ENCODE data around the gene ARIH2. TPM values are rescaled to one million over a fixed set of nuclear protein-coding genes. Genes with fewer than 3 reads are reported as not detected.
A peak's percentile ranks its signal among the peaks of the same experiment; 100 is the strongest.
"Not testable (repeated sequence)": the region's sequence is repeated elsewhere in the genome, so short reads cannot be mapped to it uniquely, and the experiment has no call there.

Gene ARIH2
- total RNA-seq, 3 donors from 2014 or later = 70.7 to 111 (median 100.0) TPM

DNA sequence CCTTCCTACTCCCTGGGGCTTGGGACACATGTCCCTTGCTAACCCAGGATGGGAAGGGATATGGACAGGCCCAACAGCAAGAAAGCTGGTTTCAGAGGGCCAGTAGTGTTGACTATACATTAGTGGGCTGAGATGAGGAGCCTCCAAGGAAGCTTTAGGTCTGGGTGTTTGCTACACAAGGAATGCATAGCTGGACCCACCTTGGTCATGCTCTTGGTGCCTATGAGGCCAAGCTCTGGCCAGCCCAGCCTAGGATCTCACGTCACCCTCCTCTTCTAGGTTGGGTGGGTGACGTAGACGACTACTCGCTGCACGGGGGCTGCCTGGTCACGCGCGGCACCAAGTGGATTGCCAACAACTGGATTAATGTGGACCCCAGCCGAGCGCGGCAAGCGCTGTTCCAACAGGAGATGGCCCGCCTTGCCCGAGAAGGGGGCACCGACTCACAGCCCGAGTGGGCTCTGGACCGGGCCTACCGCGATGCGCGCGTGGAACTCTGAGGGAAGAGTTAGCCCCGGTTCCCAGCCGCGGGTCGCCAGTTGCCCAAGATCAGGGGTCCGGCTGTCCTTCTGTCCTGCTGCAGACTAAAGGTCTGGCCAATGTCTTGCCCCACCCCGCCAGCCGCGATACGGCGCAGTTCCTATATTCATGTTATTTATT, 87.9 kb downstream of the ARIH2 start:
- Histone ChIP-seq H3K4me1 (no peaks in the 10 kb centered on the region), H3K4me3 (peak overlapping the region; percentile 68 to 80 (median 74)), H3K27ac (peak overlapping the region; percentile 93 to 97), H3K27me3 (no peaks in the 10 kb centered on the region), H3K9me3 (no peaks in the 10 kb centered on the region), H3K36me3 (no peaks in the 10 kb centered on the region)
- TF ChIP-seq, protein P1, sequence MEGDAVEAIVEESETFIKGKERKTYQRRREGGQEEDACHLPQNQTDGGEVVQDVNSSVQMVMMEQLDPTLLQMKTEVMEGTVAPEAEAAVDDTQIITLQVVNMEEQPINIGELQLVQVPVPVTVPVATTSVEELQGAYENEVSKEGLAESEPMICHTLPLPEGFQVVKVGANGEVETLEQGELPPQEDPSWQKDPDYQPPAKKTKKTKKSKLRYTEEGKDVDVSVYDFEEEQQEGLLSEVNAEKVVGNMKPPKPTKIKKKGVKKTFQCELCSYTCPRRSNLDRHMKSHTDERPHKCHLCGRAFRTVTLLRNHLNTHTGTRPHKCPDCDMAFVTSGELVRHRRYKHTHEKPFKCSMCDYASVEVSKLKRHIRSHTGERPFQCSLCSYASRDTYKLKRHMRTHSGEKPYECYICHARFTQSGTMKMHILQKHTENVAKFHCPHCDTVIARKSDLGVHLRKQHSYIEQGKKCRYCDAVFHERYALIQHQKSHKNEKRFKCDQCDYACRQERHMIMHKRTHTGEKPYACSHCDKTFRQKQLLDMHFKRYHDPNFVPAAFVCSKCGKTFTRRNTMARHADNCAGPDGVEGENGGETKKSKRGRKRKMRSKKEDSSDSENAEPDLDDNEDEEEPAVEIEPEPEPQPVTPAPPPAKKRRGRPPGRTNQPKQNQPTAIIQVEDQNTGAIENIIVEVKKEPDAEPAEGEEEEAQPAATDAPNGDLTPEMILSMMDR (IDR thresholded peaks at IDR 0.05) = no peak
- no peak for TF ChIP-seq POLR2AphosphoS5 (IDR thresholded peaks at IDR 0.05)
- TF ChIP-seq POLR2A (IDR thresholded peaks at IDR 0.05) = no peak
- DNase-seq (ENCODE audit: low spot score in 2 of 2) = no peak
- intact Hi-C loops (cut with DNase I; ENCODE audit: low total_unique reads) = no loop called here

DNA sequence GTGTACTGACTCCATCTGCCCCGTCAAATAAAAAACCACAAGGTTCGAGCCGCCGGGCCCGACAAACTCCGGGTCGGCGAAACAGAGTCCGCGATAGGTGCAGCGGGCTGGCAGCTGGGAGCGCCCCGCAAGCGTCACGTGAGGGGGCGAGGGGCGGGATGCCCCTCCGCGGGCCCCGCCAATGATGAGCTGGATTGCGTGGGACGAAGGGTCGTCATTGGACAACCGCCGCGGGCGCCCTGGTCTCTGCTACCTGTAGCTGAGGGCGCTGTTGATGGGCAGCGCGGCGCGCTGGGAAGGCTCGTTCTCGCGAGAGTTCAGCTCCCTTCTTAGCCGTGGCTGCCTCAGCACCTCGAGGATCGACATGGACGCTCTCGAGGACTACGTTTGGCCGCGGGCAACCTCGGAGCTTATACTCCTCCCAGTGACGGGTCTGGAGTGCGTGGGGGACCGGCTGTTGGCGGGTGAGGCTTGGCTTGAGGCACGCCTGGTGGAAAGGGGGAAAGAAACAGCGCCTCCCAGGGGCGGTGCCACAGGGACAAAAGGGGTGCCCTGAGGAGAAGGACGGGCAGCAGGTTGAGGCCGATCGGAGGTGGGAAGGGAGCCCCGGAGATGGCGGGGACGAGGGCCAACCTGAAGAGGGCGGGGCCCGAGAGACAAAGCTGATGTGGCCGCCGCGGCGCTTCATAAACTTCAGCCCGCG, 88.6 kb downstream of the ARIH2 start, which contains the start of gene WDR6:
Gene WDR6 (plus strand): TSS at position 324 of the 703 bp plus-strand sequence. CDS start 41 bp downstream, at position 365.
- no peaks in the 10 kb centered on the region for H3K4me1 ChIP-seq
- H3K36me3 ChIP-seq = no peaks in the 10 kb centered on the region
- peak within 1 kb of the TSS; percentile 93 to 97 for H3K27ac ChIP-seq
- no peaks in the 10 kb centered on the region for H3K9me3 ChIP-seq
- H3K27me3 ChIP-seq = no peaks in the 10 kb centered on the region
- TF ChIP-seq POLR2A (IDR thresholded peaks at IDR 0.05) (peak; percentile 40), POLR2AphosphoS5 (IDR thresholded peaks at IDR 0.05) (peak; percentile 85 to 90 (median 88))
- TF ChIP-seq, protein P1 (IDR thresholded peaks at IDR 0.05) = peak in 2 of 3 donors; percentile 47 to 48
- peak within 1 kb of the TSS; percentile 68 to 80 (median 74) for H3K4me3 ChIP-seq
- peak; percentile 98 for DNase-seq (ENCODE audit: low spot score in 2 of 2)
- intact Hi-C loops (cut with DNase I; ENCODE audit: low total_unique reads) = no loop called here

DNA sequence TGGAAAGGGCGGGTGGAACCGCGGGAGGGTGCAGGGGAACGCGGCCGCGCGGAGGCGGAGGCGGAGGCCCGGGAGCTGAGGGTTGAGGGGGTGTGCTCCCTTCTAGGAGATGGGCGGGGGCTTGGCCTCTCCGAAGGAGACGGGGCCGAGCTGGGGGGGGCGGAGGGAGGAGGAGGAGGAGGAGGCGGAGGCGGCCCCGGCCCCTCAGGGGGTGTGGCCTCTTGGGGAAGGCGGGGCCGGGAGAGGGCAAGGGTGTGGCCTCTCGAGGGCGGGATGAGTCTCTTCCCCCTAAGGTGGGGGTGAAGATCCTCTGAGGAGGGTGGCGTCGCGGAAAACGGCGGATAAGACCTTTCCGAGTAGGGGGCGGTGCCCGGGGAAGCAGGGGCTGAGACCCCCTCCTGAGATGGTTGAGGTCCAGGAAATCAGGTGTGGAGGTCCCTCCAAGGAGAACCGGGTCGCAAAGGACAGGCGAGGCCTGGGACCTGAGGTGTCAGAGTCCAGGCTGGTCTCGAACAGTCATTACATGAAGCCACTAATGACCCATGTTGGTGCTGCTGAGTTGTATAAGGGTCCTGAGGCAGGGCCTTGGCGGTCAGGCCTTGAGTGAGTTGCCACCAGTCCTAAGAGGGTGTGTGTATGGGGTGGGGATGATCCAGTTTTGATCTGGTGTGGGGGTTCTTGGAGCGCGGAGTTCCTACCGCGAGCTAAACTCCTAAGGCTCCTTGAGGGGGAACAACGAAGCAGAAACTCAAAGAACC, 89.3 kb downstream of the ARIH2 start:
- Histone ChIP-seq H3K9me3 (no peaks in the 10 kb centered on the region), H3K27ac (peak overlapping the region; percentile 93 to 97), H3K36me3 (no peaks in the 10 kb centered on the region), H3K27me3 (no peaks in the 10 kb centered on the region), H3K4me1 (no peaks in the 10 kb centered on the region), H3K4me3 (peak overlapping the region; percentile 68 to 80 (median 74))
- TF ChIP-seq, protein P1 (IDR thresholded peaks at IDR 0.05) = no peak
- TF ChIP-seq POLR2A (IDR thresholded peaks at IDR 0.05) = no peak
- no peak for TF ChIP-seq POLR2AphosphoS5 (IDR thresholded peaks at IDR 0.05)
- DNase-seq (ENCODE audit: low spot score in 2 of 2) = peak; percentile 82 to 94
- intact Hi-C loops (cut with DNase I; ENCODE audit: low total_unique reads) = no loop called here

DNA sequence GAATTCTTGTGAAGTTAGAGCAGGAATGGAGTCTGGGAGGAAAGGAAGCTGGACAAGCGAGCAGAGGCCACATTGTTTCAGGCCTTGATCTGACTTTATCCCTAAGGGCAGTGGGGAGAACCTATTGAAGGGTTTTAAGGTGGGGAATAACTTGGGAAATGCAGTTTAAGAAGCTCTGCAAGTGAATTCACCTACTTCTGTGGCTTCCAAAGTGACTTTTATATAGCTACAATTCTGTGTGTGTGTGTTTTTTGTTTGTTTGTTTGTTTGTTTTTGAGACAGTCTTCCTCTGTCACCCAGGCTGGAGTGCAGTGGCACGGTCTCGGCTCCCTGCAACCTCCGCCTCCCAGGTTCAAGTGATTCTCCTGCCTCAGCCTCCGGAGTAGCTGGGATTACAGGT, 90.0 kb downstream of the ARIH2 start:
- intact Hi-C loops (cut with DNase I; ENCODE audit: low total_unique reads) = not testable (repeated sequence)

DNA sequence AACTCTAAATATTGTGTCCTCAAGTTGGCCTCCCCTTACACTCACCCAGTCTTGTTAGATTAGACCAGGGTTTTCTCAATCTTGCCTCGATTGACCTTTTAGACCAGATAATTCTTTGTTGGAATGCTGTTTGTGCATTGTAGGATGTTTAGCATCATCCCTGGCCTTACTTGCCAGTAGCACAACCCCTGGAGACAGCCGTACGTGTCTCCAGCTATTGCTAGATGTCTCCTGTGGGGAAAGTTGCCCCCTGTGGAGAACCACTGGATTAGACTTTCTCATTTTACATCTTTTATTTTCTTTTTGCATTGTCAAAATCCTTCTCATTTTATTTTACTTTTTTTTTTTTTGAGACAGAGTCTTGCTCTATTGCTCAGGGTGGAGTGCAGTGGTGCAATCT, 90.8 kb downstream of the ARIH2 start:
- no peak for DNase-seq (ENCODE audit: low spot score in 2 of 2)
- no peaks in the 10 kb centered on the region for H3K9me3 ChIP-seq
- TF ChIP-seq POLR2A (IDR thresholded peaks at IDR 0.05) (no peak), POLR2AphosphoS5 (IDR thresholded peaks at IDR 0.05) (no peak)
- TF ChIP-seq, protein P1 (IDR thresholded peaks at IDR 0.05) = no peak
- intact Hi-C loops (cut with DNase I; ENCODE audit: low total_unique reads) = no loop called here
- H3K27me3 ChIP-seq = no peaks in the 10 kb centered on the region
- H3K27ac ChIP-seq = no peak overlapping the region
- H3K36me3 ChIP-seq = no peaks in the 10 kb centered on the region
- no peaks in the 10 kb centered on the region for H3K4me1 ChIP-seq
- no peak overlapping the region for H3K4me3 ChIP-seq

More for the DNA sequence above, 90.0 kb downstream of the ARIH2 start:
- H3K36me3 ChIP-seq; DNase-seq (ENCODE audit: low spot score in 2 of 2); H3K27me3 ChIP-seq; H3K9me3 ChIP-seq; H3K4me1 ChIP-seq: not testable (repeated sequence)
- peak overlapping the region; percentile 68 to 80 (median 74) for H3K4me3 ChIP-seq
- peak overlapping the region; percentile 93 to 97 for H3K27ac ChIP-seq

All from breast epithelium (tissue), 4 donors.